IMR-90 (cell line): ENCODE results near the gene UNC5B. TPM values are rescaled to one million over a fixed set of nuclear protein-coding genes. Genes with fewer than 3 reads are reported as not detected.

ENCODE experiments used
- ATAC-seq: fragments of 200-7000 bp; cut with Tn5 transposase; 2 replicates; pipeline ENCODE4 v1.9.1; 2020; ENCODE audit warnings: low read depth, mild to moderate bottlenecking, moderate library complexity
- BruUV-seq: library from RNA; stranded (reverse); fragments of 400-500 nt; replicated peaks from 2 replicates; lab custom pipeline; 2021; lab: Mats Ljungman, UMichigan
- CTCF ChIA-PET: fragments of 300-600 bp; formaldehyde crosslinking; extraction: SDS; loops from one replicate; lab custom pipeline; 2021; ENCODE audit warnings: antibody characterized with exemption; lab: Yijun Ruan, JAX
- POLR2A ChIA-PET: fragments of 300-600 bp; sonication (Branson Sonifier 250); formaldehyde crosslinking; loops from one replicate; lab custom pipeline; 2022; ENCODE audit warnings: antibody characterized with exemption; ENCODE audit not compliant: unreplicated experiment; lab: Charles Lee
- DNase-seq: peaks from one replicate; pipeline ENCODE4 v3.0.0; 2013
- H2AFZ ChIP-seq: replicated peaks from 2 replicates; pipeline ENCODE3; 2013; ENCODE audit warnings: low read length, mild to moderate bottlenecking; ENCODE audit not compliant: poor library complexity
- H2AK5ac ChIP-seq: 2 replicates; pipeline ENCODE4 v1.6.1; 2013; ENCODE audit warnings: low read depth, low read length, inconsistent platforms
- H2AK9ac ChIP-seq: replicated peaks from 2 replicates; pipeline ENCODE3; 2013; ENCODE audit warnings: mild to moderate bottlenecking, low read depth, low read length, moderate library complexity; ENCODE audit not compliant: poor library complexity
- H2BK120ac ChIP-seq: 2 replicates; pipeline ENCODE4 v1.6.1; 2013; ENCODE audit warnings: low read depth, low read length, inconsistent platforms
- H2BK15ac ChIP-seq: 3 replicates; pipeline ENCODE4 v1.6.1; 2013; ENCODE audit warnings: low read depth, low read length, inconsistent platforms
- H2BK20ac ChIP-seq: 2 replicates; pipeline ENCODE4 v1.6.1; 2013; ENCODE audit warnings: low read depth, mild to moderate bottlenecking, inconsistent platforms, low read length, moderate library complexity
- H2BK5ac ChIP-seq: 2 replicates; pipeline ENCODE4 v1.6.1; 2013; ENCODE audit warnings: mild to moderate bottlenecking, low read depth, low read length, inconsistent platforms; ENCODE audit not compliant: poor library complexity, severe bottlenecking
- H3K14ac ChIP-seq: replicated peaks from 2 replicates; pipeline ENCODE4 v1.6.1; 2013; ENCODE audit warnings: low read depth, low read length, inconsistent platforms
- H3K18ac ChIP-seq: 2 replicates; pipeline ENCODE4 v1.6.1; 2013; ENCODE audit warnings: low read depth, low read length, control low read depth
- H3K23ac ChIP-seq: 2 replicates; pipeline ENCODE4 v1.6.1; 2013; ENCODE audit warnings: low read depth, low read length, inconsistent platforms
- H3K27ac ChIP-seq: 2 replicates; pipeline ENCODE4 v1.5.1; 2013; ENCODE audit warnings: mild to moderate bottlenecking, control low read depth, low read length; ENCODE audit not compliant: insufficient read depth
- H3K27me3 ChIP-seq: 2 replicates; pipeline ENCODE4 v1.6.1; 2013; ENCODE audit warnings: low read length; ENCODE audit not compliant: control insufficient read depth, insufficient read depth
- H3K36me3 ChIP-seq: 2 replicates; pipeline ENCODE4 v1.6.1; 2013; ENCODE audit warnings: low read length, mixed read lengths; ENCODE audit not compliant: control insufficient read depth, insufficient read depth
- H3K4ac ChIP-seq: 2 replicates; pipeline ENCODE4 v1.6.1; 2013; ENCODE audit warnings: low read depth, low read length, inconsistent platforms
- H3K4me1 ChIP-seq: 2 replicates; pipeline ENCODE4 v1.6.1; 2013; ENCODE audit warnings: low read length, mixed read lengths; ENCODE audit not compliant: control insufficient read depth, insufficient read depth
- H3K4me2 ChIP-seq: 2 replicates; pipeline ENCODE4 v1.6.1; 2013; ENCODE audit warnings: low read depth, mild to moderate bottlenecking, control low read depth, low read length, moderate library complexity
- H3K4me3 ChIP-seq: 2 replicates; pipeline ENCODE4 v1.5.1; 2013; ENCODE audit warnings: low read depth, mild to moderate bottlenecking, control low read depth, low read length, moderate library complexity; ENCODE audit not compliant: insufficient read depth
- H3K56ac ChIP-seq: 2 replicates; pipeline ENCODE4 v1.6.1; 2013; ENCODE audit warnings: low read length, inconsistent platforms; ENCODE audit not compliant: insufficient read depth; ENCODE audit errors: extremely low read depth
- H3K79me1 ChIP-seq, 2 experiments: 2 replicates each; pipeline ENCODE4 v1.6.1; 2013; ENCODE audit warnings: low read length in 2 of 2, inconsistent platforms in 1 of 2, low read depth in 1 of 2
- H3K9ac ChIP-seq: 2 replicates; pipeline ENCODE4 v1.6.1; 2013; ENCODE audit warnings: low read depth, low read length, control low read depth
- H3K9me1 ChIP-seq: 2 replicates; pipeline ENCODE4 v1.6.1; 2013; ENCODE audit warnings: low read length, inconsistent platforms; ENCODE audit not compliant: insufficient read depth
- H3K9me3 ChIP-seq: 2 replicates; pipeline ENCODE4 v1.6.1; 2013; ENCODE audit warnings: low read length; ENCODE audit not compliant: control insufficient read depth, insufficient read depth
- H4K20me1 ChIP-seq: 2 replicates; pipeline ENCODE4 v1.6.1; 2013; ENCODE audit warnings: low read length, inconsistent platforms; ENCODE audit not compliant: insufficient read depth
- H4K5ac ChIP-seq: 2 replicates; pipeline ENCODE4 v1.6.1; 2013; ENCODE audit warnings: mild to moderate bottlenecking, low read depth, low read length, control low read depth
- H4K8ac ChIP-seq, 2 experiments: 2 replicates each; pipeline ENCODE4 v1.6.1; 2013; ENCODE audit warnings: low read depth in 2 of 2, low read length in 2 of 2, control low read depth in 1 of 2, inconsistent platforms in 1 of 2
- H4K91ac ChIP-seq: 2 replicates; pipeline ENCODE4 v1.6.1; 2013; ENCODE audit warnings: low read depth, low read length, inconsistent platforms; ENCODE audit not compliant: insufficient read depth
- BHLHE40 ChIP-seq: fragments of 150-350 bp; IDR thresholded peaks from 2 replicates; pipeline ENCODE4 v1.6.1; 2016; ENCODE audit warnings: mild to moderate bottlenecking, low read depth, low read length
- CEBPB ChIP-seq: IDR thresholded peaks from 2 replicates; pipeline ENCODE4 v1.6.1; 2012; ENCODE audit warnings: low read depth, low read length, improper control_type of control experiment
- CHD1 ChIP-seq: IDR thresholded peaks from 2 replicates; pipeline ENCODE4 v1.6.1; 2012; ENCODE audit warnings: low read depth, low read length, improper control_type of control experiment
- CTCF ChIP-seq: conservative IDR thresholded peaks from 2 replicates; pipeline ENCODE4 v1.5.1; 2012; ENCODE audit warnings: mild to moderate bottlenecking, low read depth, low read length, improper control_type of control experiment
- ELK1 ChIP-seq: fragments of 150-350 bp; IDR thresholded peaks from 2 replicates; pipeline ENCODE4 v1.6.1; 2016; ENCODE audit warnings: low read depth, mild to moderate bottlenecking, low read length, moderate library complexity, borderline replicate concordance
- FOS ChIP-seq: fragments of 150-350 bp; IDR thresholded peaks from 2 replicates; pipeline ENCODE4 v1.6.1; 2016; ENCODE audit warnings: low read depth, low read length
- MAFK ChIP-seq: IDR thresholded peaks from 2 replicates; pipeline ENCODE4 v1.6.1; 2012; ENCODE audit warnings: low read depth, low read length, improper control_type of control experiment
- MAZ ChIP-seq: IDR thresholded peaks from 2 replicates; pipeline ENCODE4 v1.6.1; 2012; ENCODE audit warnings: low read depth, mild to moderate bottlenecking, low read length, improper control_type of control experiment, moderate library complexity, borderline replicate concordance
- MXI1 ChIP-seq: IDR thresholded peaks from 2 replicates; pipeline ENCODE4 v1.6.1; 2012; ENCODE audit warnings: low read depth, mild to moderate bottlenecking, low read length, moderate library complexity, borderline replicate concordance
- NFE2L2 ChIP-seq: fragments of 150-350 bp; IDR thresholded peaks from 2 replicates; pipeline ENCODE4 v1.6.1; 2016; ENCODE audit warnings: low read depth, mild to moderate bottlenecking, low read length
- POLR2A ChIP-seq: IDR thresholded peaks from 2 replicates; pipeline ENCODE4 v1.6.1; 2012; ENCODE audit warnings: mild to moderate bottlenecking, low read depth, low read length
- RAD21 ChIP-seq: IDR thresholded peaks from 2 replicates; pipeline ENCODE4 v1.6.1; 2012; ENCODE audit warnings: low read length, improper control_type of control experiment
- RCOR1 ChIP-seq: IDR thresholded peaks from 2 replicates; pipeline ENCODE4 v1.6.1; 2012; ENCODE audit warnings: mild to moderate bottlenecking, low read length, improper control_type of control experiment; ENCODE audit not compliant: insufficient replicate concordance
- RFX5 ChIP-seq: IDR thresholded peaks from 2 replicates; pipeline ENCODE4 v1.8.0; 2012; ENCODE audit warnings: low read depth, mild to moderate bottlenecking, low read length, moderate library complexity
- SMC3 ChIP-seq: fragments of 150-350 bp; IDR thresholded peaks from 2 replicates; pipeline ENCODE4 v1.6.1; 2016; ENCODE audit warnings: low read depth, mild to moderate bottlenecking, antibody characterized with exemption, low read length, moderate library complexity
- USF2 ChIP-seq: fragments of 150-350 bp; IDR thresholded peaks from 2 replicates; pipeline ENCODE4 v1.6.1; 2017; ENCODE audit warnings: mild to moderate bottlenecking, antibody characterized with exemption, low read length, low read depth
- WGBS, 2 experiments: methylation state at CpG; one replicate each; pipeline versions ENCODE4 v1.1.5 to v1.1.7; 2013; ENCODE audit warnings: missing lambda C conversion rate in 2 of 2; ENCODE audit not compliant: insufficient read length in 1 of 2; ENCODE audit errors: extremely low coverage in 2 of 2; 5-methylcytosine and 5-hydroxymethylcytosine counted together
- dilution Hi-C: fragments of 300-500 bp; cut with HindIII; formaldehyde crosslinking; loops from one replicate; pipeline ENCODE4 v1.14.3; 2018; ENCODE audit warnings: low sequenced_read_pairs; ENCODE audit not compliant: unreplicated experiment
- in situ Hi-C: fragments of 300-500 bp; cut with MboI; formaldehyde crosslinking; loops from 3 replicates; pipeline ENCODE4 v1.14.3; 2019; ENCODE audit warnings: low sequenced_read_pairs, inconsistent platforms, mixed read lengths
- intact Hi-C: fragments of 100-400 bp; cut with micrococcal nuclease; formaldehyde crosslinking; loops from 2 replicates; pipeline ENCODE4 v1.10.0; 2022
- polyA plus RNA-seq, 3 experiments: library from polyadenylated mRNA; depleted of rRNA; stranded (reverse); fragments of >200 nt; gene quantifications; 2 replicates each; pipeline ENCODE4 v1.2.3, GENCODE V29; 2012; ENCODE audit warnings: low replicate concordance in 1 of 3
- total RNA-seq: library from RNA; depleted of rRNA; stranded (reverse); fragments of >200 nt; gene quantifications from 2 replicates; pipeline ENCODE4 v1.2.3, GENCODE V29; 2012

UNC5B gene
- total and polyA plus RNA-seq, 2 of the 4 experiments (the other 2 are of a cell fraction): 1.6 to 4.2 TPM

GRCh38 chr10:71290806-71291527 is 78.6 kb downstream of the UNC5B start:
- Histone ChIP-seq H3K27ac (no peak overlapping the region), H3K9me3 (no peaks in the 10 kb centered on the region), H2AFZ (no peak overlapping the region), H4K20me1 (no peaks in the 10 kb centered on the region), H3K4ac (no peak overlapping the region), H2BK15ac (no peak overlapping the region), H3K27me3 (no peaks in the 10 kb centered on the region), H4K5ac (no peak overlapping the region), H3K9me1 (no peaks in the 10 kb centered on the region), H3K4me2 (no peak overlapping the region), H4K8ac (no peak overlapping the region), H4K91ac (no peak overlapping the region), H2AK9ac (no peak overlapping the region), H3K18ac (no peak overlapping the region), H3K79me1 (no peaks in the 10 kb centered on the region), H3K23ac (no peak overlapping the region), H3K4me3 (no peak overlapping the region), H3K4me1 (no peaks in the 10 kb centered on the region; the same call in 1 of the 2 replicates), H2BK5ac (no peak overlapping the region), H3K56ac (no peak overlapping the region), H2AK5ac (no peak overlapping the region), H2BK20ac (no peak overlapping the region), H3K9ac (no peak overlapping the region), H3K14ac (no peak overlapping the region), H3K36me3 (peaks cover 9% of the 10 kb centered on the region; the same call in 1 of the 2 replicates), H2BK120ac (no peak overlapping the region)
- dilution Hi-C loops: no loop called here
- 92% methylated on average over 10 of the region's 26 CpGs; no CpG with 5 or more reads in 1 of the 2 experiments for WGBS, 2 experiments
- intact Hi-C loops: no loop called here
- BruUV-seq: no TSS peak
- DNase-seq: no peak
- CTCF ChIA-PET: no interaction called here
- POLR2A ChIA-PET: no interaction called here
- no peak for TF ChIP-seq RCOR1
- no peak for TF ChIP-seq FOS
- TF ChIP-seq NFE2L2: no peak
- no peak for TF ChIP-seq CHD1
- no peak for TF ChIP-seq POLR2A
- TF ChIP-seq CTCF: no peak
- TF ChIP-seq ELK1: no peak
- TF ChIP-seq MXI1: no peak
- TF ChIP-seq MAZ: no peak
- TF ChIP-seq BHLHE40: no peak
- TF ChIP-seq CEBPB: no peak
- no peak for TF ChIP-seq USF2
- TF ChIP-seq SMC3: no peak
- TF ChIP-seq RFX5: no peak
- no peak for TF ChIP-seq MAFK
- TF ChIP-seq RAD21: no peak
- no peak for ATAC-seq
- in situ Hi-C loops: no loop called here
